ENCODE data around the gene CASP10. TPM values are rescaled to one million over a fixed set of nuclear protein-coding genes. Genes with fewer than 3 reads are reported as not detected.
A peak's percentile ranks its signal among the peaks of the same experiment; 100 is the strongest.

The CASP10 gene
- total RNA-seq, 2 donors from 2014 or later, result 15.7 to 17.4 TPM

- H3K9me3 Mint-ChIP-seq, result no peaks in the 10 kb centered on the region
- peak; percentile 63 to 71 for ATAC-seq (replicated peaks in 1 of 2)
Observed at GRCh38 chr2:201216918-201217317, 34.0 kb downstream of the CASP10 start.

GRCh38 chr2:201218780-201219179 lies 35.8 kb downstream of the CASP10 start:
- Mint-ChIP-seq H3K9me3 (no peaks in the 10 kb centered on the region), H3K4me1 (ENCODE audit: low read depth) (peaks cover 55% of the 10 kb centered on the region), H3K27me3 (ENCODE audit: low read depth) (no peaks in the 10 kb centered on the region), H3K36me3 (ENCODE audit: insufficient read depth in 2 of 2) (peaks cover 0 to 2% of the 10 kb centered on the region in 2 donors), H3K4me3 (no peak overlapping the region), H3K27ac (no peak overlapping the region)
- ATAC-seq (replicated peaks in 1 of 2) (no peak), DNase-seq (no peak)

More at GRCh38 chr2:201216918-201217317, 34.0 kb downstream of the CASP10 start:
- Mint-ChIP-seq H3K27ac (no peak overlapping the region), H3K4me3 (no peak overlapping the region), H3K4me1 (ENCODE audit: low read depth) (peaks cover 37% of the 10 kb centered on the region), H3K27me3 (ENCODE audit: low read depth) (no peaks in the 10 kb centered on the region), H3K36me3 (ENCODE audit: insufficient read depth in 2 of 2) (peaks cover 0 to 2% of the 10 kb centered on the region in 2 donors)
- no peak for DNase-seq

GRCh38 chr2:201219328-201220096 lies 36.6 kb downstream of the CASP10 start:
- H3K4me1 Mint-ChIP-seq (ENCODE audit: low read depth), result peaks cover 57% of the 10 kb centered on the region
- H3K4me3 Mint-ChIP-seq, result no peak overlapping the region
- peaks cover 0 to 2% of the 10 kb centered on the region in 2 donors for H3K36me3 Mint-ChIP-seq (ENCODE audit: insufficient read depth in 2 of 2)
- H3K9me3 Mint-ChIP-seq, result no peaks in the 10 kb centered on the region
- H3K27me3 Mint-ChIP-seq (ENCODE audit: low read depth), result no peaks in the 10 kb centered on the region
- no peak for ATAC-seq (replicated peaks in 1 of 2)
- no peak for DNase-seq
- peak overlapping the region; percentile 18 for H3K27ac Mint-ChIP-seq

- ATAC-seq (replicated peaks in 1 of 2) (no peak), DNase-seq (no peak)
- H3K9me3 Mint-ChIP-seq, result no peaks in the 10 kb centered on the region
- peak overlapping the region; percentile 34 for H3K27ac Mint-ChIP-seq
- peaks cover 0 to 2% of the 10 kb centered on the region in 2 donors for H3K36me3 Mint-ChIP-seq (ENCODE audit: insufficient read depth in 2 of 2)
- no peaks in the 10 kb centered on the region for H3K27me3 Mint-ChIP-seq (ENCODE audit: low read depth)
- H3K4me1 Mint-ChIP-seq (ENCODE audit: low read depth), result peaks cover 57% of the 10 kb centered on the region
- H3K4me3 Mint-ChIP-seq, result no peak overlapping the region
Observed at GRCh38 chr2:201220102-201220570, 37.2 kb downstream of the CASP10 start.

- ATAC-seq (replicated peaks in 1 of 2), result peak; percentile 52 to 54
- Mint-ChIP-seq H3K27me3 (ENCODE audit: low read depth) (no peaks in the 10 kb centered on the region), H3K4me3 (peak overlapping the region; percentile 16 to 43), H3K27ac (peak overlapping the region; percentile 47), H3K4me1 (ENCODE audit: low read depth) (peaks cover 50% of the 10 kb centered on the region), H3K9me3 (no peaks in the 10 kb centered on the region), H3K36me3 (ENCODE audit: insufficient read depth in 2 of 2) (peaks cover 0 to 2% of the 10 kb centered on the region in 2 donors)
- no peak for DNase-seq
Observed at GRCh38 chr2:201223089-201224073, 40.4 kb downstream of the CASP10 start.

- peaks cover 0 to 1% of the 10 kb centered on the region in 2 donors for H3K36me3 Mint-ChIP-seq (ENCODE audit: insufficient read depth in 2 of 2)
- H3K27ac Mint-ChIP-seq, result peak overlapping the region; percentile 93
- no peaks in the 10 kb centered on the region for H3K9me3 Mint-ChIP-seq
- DNase-seq, result no peak
- peaks cover 54% of the 10 kb centered on the region for H3K4me1 Mint-ChIP-seq (ENCODE audit: low read depth)
- peak overlapping the region; percentile 77 to 82 for H3K4me3 Mint-ChIP-seq
- no peak for ATAC-seq (replicated peaks in 1 of 2)
- H3K27me3 Mint-ChIP-seq (ENCODE audit: low read depth), result no peaks in the 10 kb centered on the region
Observed at GRCh38 chr2:201228271-201228911, 45.5 kb downstream of the CASP10 start.

- no peaks in the 10 kb centered on the region for H3K9me3 Mint-ChIP-seq
- ATAC-seq (replicated peaks in 1 of 2) (no peak), DNase-seq (peak in 1 of 2 donors; percentile 22)
- peak overlapping the region; percentile 93 for H3K27ac Mint-ChIP-seq
- peaks cover 49% of the 10 kb centered on the region for H3K4me1 Mint-ChIP-seq (ENCODE audit: low read depth)
- H3K27me3 Mint-ChIP-seq (ENCODE audit: low read depth), result no peaks in the 10 kb centered on the region
- H3K36me3 Mint-ChIP-seq (ENCODE audit: insufficient read depth in 2 of 2), result peaks cover 0 to 2% of the 10 kb centered on the region in 2 donors
- H3K4me3 Mint-ChIP-seq, result peak overlapping the region; percentile 77 to 82
Observed at GRCh38 chr2:201228912-201229290, 46.0 kb downstream of the CASP10 start.

GRCh38 chr2:201231781-201232466 lies 49.0 kb downstream of the CASP10 start:
- H3K4me3 Mint-ChIP-seq, result peak overlapping the region; percentile 93 to 98
- H3K36me3 Mint-ChIP-seq (ENCODE audit: insufficient read depth in 2 of 2), result peaks cover 2 to 9% of the 10 kb centered on the region in 2 donors
- peak; percentile 47 to 57 for ATAC-seq (replicated peaks in 1 of 2)
- no peaks in the 10 kb centered on the region for H3K27me3 Mint-ChIP-seq (ENCODE audit: low read depth)
- peak overlapping the region; percentile 95 for H3K27ac Mint-ChIP-seq
- DNase-seq, result peak; percentile 93 to 94
- no peaks in the 10 kb centered on the region for H3K9me3 Mint-ChIP-seq
- H3K4me1 Mint-ChIP-seq (ENCODE audit: low read depth), result peaks cover 62% of the 10 kb centered on the region

- H3K4me3 Mint-ChIP-seq, result peak overlapping the region; percentile 93 to 98
- H3K27me3 Mint-ChIP-seq (ENCODE audit: low read depth), result no peaks in the 10 kb centered on the region
- DNase-seq (no peak), ATAC-seq (replicated peaks in 1 of 2) (no peak)
- peak overlapping the region; percentile 95 for H3K27ac Mint-ChIP-seq
- peaks cover 67% of the 10 kb centered on the region for H3K4me1 Mint-ChIP-seq (ENCODE audit: low read depth)
- peaks cover 2 to 12% of the 10 kb centered on the region in 2 donors for H3K36me3 Mint-ChIP-seq (ENCODE audit: insufficient read depth in 2 of 2)
- H3K9me3 Mint-ChIP-seq, result no peaks in the 10 kb centered on the region
Observed at GRCh38 chr2:201232467-201232815, 49.5 kb downstream of the CASP10 start.

GRCh38 chr2:201233192-201233811 lies 50.4 kb downstream of the CASP10 start:
- Mint-ChIP-seq H3K27ac (peak overlapping the region; percentile 95), H3K9me3 (no peaks in the 10 kb centered on the region), H3K4me1 (ENCODE audit: low read depth) (peaks cover 71% of the 10 kb centered on the region), H3K36me3 (ENCODE audit: insufficient read depth in 2 of 2) (peaks cover 6 to 18% of the 10 kb centered on the region in 2 donors), H3K4me3 (peak overlapping the region; percentile 93 to 98), H3K27me3 (ENCODE audit: low read depth) (no peaks in the 10 kb centered on the region)
- DNase-seq, result peak; percentile 86 to 91
- ATAC-seq (replicated peaks in 1 of 2), result peak; percentile 90 to 94

GRCh38 chr2:201233812-201234662 lies 51.1 kb downstream of the CASP10 start:
- H3K36me3 Mint-ChIP-seq (ENCODE audit: insufficient read depth in 2 of 2), result peaks cover 6 to 18% of the 10 kb centered on the region in 2 donors
- peak overlapping the region; percentile 95 for H3K27ac Mint-ChIP-seq
- DNase-seq (peak; percentile 41), ATAC-seq (replicated peaks in 1 of 2) (peak; percentile 32 to 35)
- no peaks in the 10 kb centered on the region for H3K27me3 Mint-ChIP-seq (ENCODE audit: low read depth)
- H3K4me3 Mint-ChIP-seq, result peak overlapping the region; percentile 93 to 98
- no peaks in the 10 kb centered on the region for H3K9me3 Mint-ChIP-seq
- peaks cover 64% of the 10 kb centered on the region for H3K4me1 Mint-ChIP-seq (ENCODE audit: low read depth)

Measured in activated T-cell treated with anti-CD3 and anti-CD28 coated beads, Interleukin-2, amount 50 U/mL, for 72 hours (primary cell).